Mesenchymal stem cell (in vitro differentiated cells and primary cell): Measurements from ENCODE around the gene C3orf70.

Source experiments
- DNase-seq: peaks from one replicate; pipeline ENCODE4 v3.0.0-alpha.2; 2013
- H2AFZ ChIP-seq: one replicate; pipeline ENCODE4 v1.6.1; 2013; ENCODE audit warnings: low read depth, mild to moderate bottlenecking, control low read depth, inconsistent platforms, low read length, moderate library complexity
- H2AK5ac ChIP-seq: 2 replicates; pipeline ENCODE4 v1.6.1; 2013; ENCODE audit warnings: low read length, moderate library complexity, mild to moderate bottlenecking, inconsistent platforms; ENCODE audit not compliant: severe bottlenecking
- H2BK120ac ChIP-seq: one replicate; pipeline ENCODE4 v1.6.1; 2013; ENCODE audit warnings: low read depth, mild to moderate bottlenecking, inconsistent platforms, low read length, moderate library complexity
- H2BK12ac ChIP-seq, 2 experiments: one replicate each; pipeline ENCODE4 v1.6.1; 2013; ENCODE audit warnings: inconsistent platforms in 2 of 2, low read length in 2 of 2, mild to moderate bottlenecking in 2 of 2, moderate library complexity in 2 of 2, control low read depth in 1 of 2
- H2BK15ac ChIP-seq: one replicate; pipeline ENCODE4 v1.6.1; 2013; ENCODE audit warnings: mild to moderate bottlenecking, low read depth, inconsistent platforms; ENCODE audit not compliant: poor library complexity, severe bottlenecking
- H2BK5ac ChIP-seq: 2 replicates; pipeline ENCODE4 v1.6.1; 2013; ENCODE audit warnings: low read depth, mild to moderate bottlenecking, low read length, control low read depth, inconsistent platforms; ENCODE audit not compliant: poor library complexity, severe bottlenecking
- H3K14ac ChIP-seq, 2 experiments: one replicate each; pipeline ENCODE4 v1.6.1; 2013; ENCODE audit warnings: inconsistent platforms in 2 of 2, low read length in 2 of 2, control low read depth in 1 of 2, mild to moderate bottlenecking in 1 of 2, moderate library complexity in 1 of 2
- H3K18ac ChIP-seq, 2 experiments: one replicate each; pipeline ENCODE4 v1.6.1; 2013; ENCODE audit warnings: inconsistent platforms in 2 of 2, low read length in 2 of 2, control low read depth in 1 of 2, low read depth in 1 of 2, mild to moderate bottlenecking in 1 of 2
- H3K23ac ChIP-seq, 2 experiments: one replicate each; pipeline ENCODE4 v1.6.1; 2013; ENCODE audit warnings: inconsistent platforms in 2 of 2, low read length in 2 of 2, mild to moderate bottlenecking in 2 of 2, moderate library complexity in 2 of 2, control low read depth in 1 of 2
- H3K27ac ChIP-seq: 2 replicates; pipeline ENCODE4 v1.5.1; 2013; ENCODE audit warnings: mild to moderate bottlenecking, moderate library complexity, low read length, control low read depth, inconsistent platforms; ENCODE audit not compliant: poor library complexity, severe bottlenecking
- H3K27me3 ChIP-seq, 2 experiments: 2 replicates each; pipeline versions ENCODE4 v1.6.1 to v1.7.0; 2013; ENCODE audit warnings: low read length in 2 of 2, mild to moderate bottlenecking in 2 of 2, moderate library complexity in 2 of 2, control low read depth in 1 of 2, inconsistent platforms in 1 of 2; ENCODE audit not compliant: control insufficient read depth in 1 of 2, insufficient read depth in 1 of 2
- H3K36me3 ChIP-seq, 2 experiments: 2 replicates each; pipeline versions ENCODE4 v1.6.1 to v1.7.0; 2013; ENCODE audit warnings: low read length in 2 of 2, control low read depth in 1 of 2, inconsistent platforms in 1 of 2, low read depth in 1 of 2, mild to moderate bottlenecking in 1 of 2; ENCODE audit not compliant: insufficient read depth in 2 of 2, control insufficient read depth in 1 of 2
- H3K4ac ChIP-seq, 2 experiments: one replicate each; pipeline ENCODE4 v1.6.1; 2013; ENCODE audit warnings: inconsistent platforms in 2 of 2, low read length in 2 of 2, mild to moderate bottlenecking in 2 of 2, moderate library complexity in 2 of 2, control low read depth in 1 of 2, low read depth in 1 of 2
- H3K4me1 ChIP-seq: 2 replicates; pipeline ENCODE4 v1.6.1; 2013; ENCODE audit warnings: low read depth, low read length, control low read depth; ENCODE audit not compliant: control insufficient read depth, insufficient read depth
- H3K4me2 ChIP-seq: 2 replicates; pipeline ENCODE4 v1.6.1; 2013; ENCODE audit warnings: low read length, mild to moderate bottlenecking, inconsistent platforms; ENCODE audit not compliant: poor library complexity, severe bottlenecking
- H3K4me3 ChIP-seq, 2 experiments: 2 replicates each; pipeline versions ENCODE4 v1.5.1 to v1.7.0; 2013; ENCODE audit warnings: low read length in 2 of 2, mild to moderate bottlenecking in 2 of 2, control low read depth in 1 of 2, low read depth in 1 of 2; ENCODE audit not compliant: insufficient read depth in 1 of 2
- H3K79me1 ChIP-seq: replicated peaks from 2 replicates; pipeline ENCODE4 v1.6.1; 2013; ENCODE audit warnings: mild to moderate bottlenecking, control low read depth, low read length, inconsistent platforms; ENCODE audit not compliant: poor library complexity, severe bottlenecking
- H3K9ac ChIP-seq: 2 replicates; pipeline ENCODE4 v1.7.0; 2013; ENCODE audit warnings: mild to moderate bottlenecking, low read length, moderate library complexity
- H3K9me3 ChIP-seq: 2 replicates; pipeline ENCODE4 v1.7.0; 2013; ENCODE audit warnings: mild to moderate bottlenecking, low read length; ENCODE audit not compliant: control insufficient read depth
- H4K8ac ChIP-seq: one replicate; pipeline ENCODE4 v1.6.1; 2013; ENCODE audit warnings: inconsistent platforms, mild to moderate bottlenecking, low read length, moderate library complexity
- H4K91ac ChIP-seq: one replicate; pipeline ENCODE4 v1.6.1; 2013; ENCODE audit warnings: mild to moderate bottlenecking, low read length, inconsistent platforms
- WGBS: methylation state at CpG from one replicate; pipeline ENCODE4 v1.1.7; 2013; ENCODE audit warnings: mixed read lengths; 5-methylcytosine and 5-hydroxymethylcytosine counted together

Gene C3orf70

DNA sequence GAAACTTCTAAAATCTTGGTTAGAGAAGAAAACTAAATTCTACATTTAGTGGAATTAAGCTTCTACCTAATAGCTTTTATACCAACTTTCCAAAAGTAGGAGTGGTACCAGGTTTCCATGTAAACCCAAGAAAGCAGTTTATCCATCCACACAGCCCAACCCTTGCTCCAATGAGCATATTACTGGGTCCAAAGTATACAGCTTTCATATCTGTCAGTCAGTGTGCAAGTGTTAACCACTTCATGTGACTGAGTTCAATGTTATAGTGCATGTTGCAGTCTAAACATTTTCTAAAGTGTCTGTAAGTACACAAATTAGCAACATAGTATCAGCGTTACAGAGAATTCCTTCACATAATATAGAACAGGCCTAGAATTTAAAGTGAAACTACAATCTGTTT, 73.2 kb downstream of the C3orf70 start:
- WGBS, result no CpG with 5 or more reads among the region's 1 CpG
- H3K9ac ChIP-seq, result no peak overlapping the region

DNA sequence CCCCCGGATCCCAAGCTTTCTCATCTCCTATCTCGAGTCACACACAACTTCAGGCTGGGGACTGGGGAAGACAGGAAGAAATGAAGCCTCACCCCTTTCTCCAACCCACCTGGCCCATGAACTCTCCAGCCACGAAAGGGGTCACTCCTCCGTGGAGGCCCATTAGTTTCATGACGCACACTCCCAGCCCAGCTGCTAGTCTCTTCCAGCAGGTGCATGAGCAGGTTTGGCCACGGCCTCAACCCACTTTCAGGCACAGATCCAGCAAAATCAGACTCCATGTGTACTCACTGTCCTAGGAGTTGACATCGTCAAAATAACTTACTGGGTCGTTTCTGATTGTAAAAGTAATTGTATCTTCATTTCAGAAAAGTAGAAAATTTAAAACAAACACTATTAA, 76.6 kb downstream of the C3orf70 start:
- Histone ChIP-seq H3K4me3 (no peak overlapping the region), H3K14ac (no peak overlapping the region), H4K8ac (no peak overlapping the region), H3K23ac (no peak overlapping the region), H2BK5ac (no peak overlapping the region), H3K9me3 (no peaks in the 10 kb centered on the region), H3K27me3 (no peaks in the 10 kb centered on the region), H3K4ac (no peak overlapping the region), H3K27ac (no peak overlapping the region), H2BK120ac (no peak overlapping the region), H3K4me1 (peaks cover 5% of the 10 kb centered on the region), H2BK12ac (no peak overlapping the region), H2AK5ac (no peak overlapping the region), H3K4me2 (no peak overlapping the region), H4K91ac (no peak overlapping the region), H2AFZ (no peak overlapping the region), H3K18ac (no peak overlapping the region), H3K79me1 (no peaks in the 10 kb centered on the region), H2BK15ac (no peak overlapping the region), H3K9ac (no peak overlapping the region), H3K36me3 (no peaks in the 10 kb centered on the region)
- no peak for DNase-seq
- 95% methylated on average over 6 of the region's 8 CpGs for WGBS

More for the DNA sequence above, 73.2 kb downstream of the C3orf70 start:
- Histone ChIP-seq H3K4me3 (no peak overlapping the region), H3K23ac (no peak overlapping the region), H3K14ac (no peak overlapping the region), H2AK5ac (no peak overlapping the region), H3K9me3 (no peaks in the 10 kb centered on the region), H3K4ac (no peak overlapping the region), H3K4me1 (peaks cover 18% of the 10 kb centered on the region), H3K27me3 (no peaks in the 10 kb centered on the region), H3K79me1 (no peaks in the 10 kb centered on the region), H2BK120ac (no peak overlapping the region), H2BK5ac (no peak overlapping the region), H3K18ac (no peak overlapping the region), H3K27ac (no peak overlapping the region), H2AFZ (no peak overlapping the region), H2BK15ac (no peak overlapping the region), H3K36me3 (peaks cover 2 to 4% of the 10 kb centered on the region in 2 experiments), H2BK12ac (no peak overlapping the region), H4K8ac (no peak overlapping the region), H3K4me2 (no peak overlapping the region), H4K91ac (no peak overlapping the region)
- DNase-seq, result no peak

DNA sequence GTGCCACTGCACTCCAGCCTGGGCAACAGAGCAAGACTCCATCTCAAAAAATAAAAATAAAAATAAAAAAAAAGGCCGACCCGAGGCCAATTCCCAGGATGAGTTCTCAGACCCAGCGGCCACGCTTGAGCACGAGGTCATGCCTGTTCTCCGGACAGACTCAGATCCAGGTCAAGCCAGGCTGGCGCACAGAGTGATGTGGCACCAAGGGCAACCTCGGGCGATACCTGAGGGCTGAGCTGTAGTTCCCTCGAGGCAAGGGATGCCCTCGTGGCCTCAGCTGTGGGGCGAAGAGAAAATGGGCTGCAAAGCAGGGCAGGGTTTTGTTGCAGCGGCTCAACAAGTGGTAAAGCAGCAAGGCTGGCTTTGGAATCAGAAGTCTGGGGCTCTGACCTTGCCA, 77.3 kb downstream of the C3orf70 start:
- 95% methylated on average over 13 of the region's 13 CpGs for WGBS
- H3K4me1 ChIP-seq, result peaks cover 9% of the 10 kb centered on the region
- H3K36me3 ChIP-seq, result no peaks in the 10 kb centered on the region

DNA sequence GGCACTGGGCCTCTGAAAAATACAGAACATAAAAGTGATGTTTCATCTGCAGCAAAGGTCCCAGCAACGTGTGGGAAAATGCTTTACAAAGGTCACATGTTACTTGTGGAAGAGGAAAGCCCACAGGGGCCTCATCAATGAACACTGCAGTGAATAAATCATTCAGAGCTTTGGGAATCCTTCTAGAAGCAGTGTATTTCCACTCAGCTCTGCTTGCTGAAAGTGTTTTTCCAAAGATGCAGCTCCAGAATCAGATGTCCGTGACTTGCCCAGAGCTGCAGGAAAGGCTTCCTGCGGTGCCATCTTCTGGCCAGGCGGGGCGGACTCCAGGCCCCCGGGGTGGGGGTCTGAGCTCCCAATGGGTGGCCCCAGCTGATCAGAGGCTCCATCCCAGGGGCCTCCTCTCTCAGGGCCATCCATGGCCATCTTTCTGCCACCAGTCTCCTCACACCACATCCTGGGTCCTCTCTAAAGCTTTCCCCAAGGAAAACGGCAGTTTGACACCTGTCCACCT, 81.5 kb downstream of the C3orf70 start:
- 77% methylated on average over 7 of the region's 7 CpGs for WGBS
- no peak for DNase-seq
- no peak overlapping the region for H2BK15ac ChIP-seq
- H2BK12ac ChIP-seq, result no peak overlapping the region
- H4K91ac ChIP-seq, result no peak overlapping the region
- H3K36me3 ChIP-seq, result no peaks in the 10 kb centered on the region
- H3K27me3 ChIP-seq, result no peaks in the 10 kb centered on the region
- H2BK120ac ChIP-seq, result no peak overlapping the region
- H3K4ac ChIP-seq, result no peak overlapping the region
- H3K18ac ChIP-seq, result no peak overlapping the region
- no peak overlapping the region for H3K27ac ChIP-seq
- no peak overlapping the region for H4K8ac ChIP-seq
- H3K14ac ChIP-seq, result no peak overlapping the region
- no peak overlapping the region for H3K9ac ChIP-seq
- no peak overlapping the region for H3K23ac ChIP-seq
- no peaks in the 10 kb centered on the region for H3K9me3 ChIP-seq
- H2AFZ ChIP-seq, result no peak overlapping the region
- H2AK5ac ChIP-seq, result no peak overlapping the region
- H3K4me2 ChIP-seq, result no peak overlapping the region
- H3K79me1 ChIP-seq, result no peaks in the 10 kb centered on the region
- H3K4me3 ChIP-seq, result no peak overlapping the region
- H3K4me1 ChIP-seq, result peaks cover 10% of the 10 kb centered on the region
- no peak overlapping the region for H2BK5ac ChIP-seq

More for the DNA sequence above, 77.3 kb downstream of the C3orf70 start:
- H3K4ac ChIP-seq, result no peak overlapping the region
- H2BK5ac ChIP-seq, result no peak overlapping the region
- no peaks in the 10 kb centered on the region for H3K79me1 ChIP-seq
- no peak for DNase-seq
- H3K9me3 ChIP-seq, result no peaks in the 10 kb centered on the region
- no peaks in the 10 kb centered on the region for H3K27me3 ChIP-seq
- no peak overlapping the region for H3K4me3 ChIP-seq
- H4K91ac ChIP-seq, result no peak overlapping the region
- H3K23ac ChIP-seq, result no peak overlapping the region
- no peak overlapping the region for H2BK120ac ChIP-seq
- no peak overlapping the region for H2BK12ac ChIP-seq
- H4K8ac ChIP-seq, result no peak overlapping the region
- H3K9ac ChIP-seq, result no peak overlapping the region
- no peak overlapping the region for H2AFZ ChIP-seq
- H3K27ac ChIP-seq, result no peak overlapping the region
- H2BK15ac ChIP-seq, result no peak overlapping the region
- no peak overlapping the region for H3K18ac ChIP-seq
- H3K4me2 ChIP-seq, result no peak overlapping the region
- no peak overlapping the region for H3K14ac ChIP-seq
- no peak overlapping the region for H2AK5ac ChIP-seq
